Tibial nerve (tissue), 4 donors: Measurements from ENCODE around the gene VWC2.

Experiments used
- CTCF ChIP-seq, 5 experiments: fragments of 200-600 bp in 3 of 5; fragments of 450-650 bp in 2 of 5; sonication (generic) in 3 of 5; IDR thresholded peaks; one replicate each; pipeline ENCODE4 v1.5.1; 2016 to 2019; ENCODE audit warnings: antibody characterized with exemption in 5 of 5, mild to moderate bottlenecking in 3 of 5, moderate library complexity in 2 of 5
- EP300 ChIP-seq, 2 donors: sonication (generic); formaldehyde crosslinking; IDR thresholded peaks; one replicate each; pipeline ENCODE4 v1.6.1; 2017; ENCODE audit warnings: antibody characterized with exemption in 2 of 2, mild to moderate bottlenecking in 1 of 2
- POLR2A ChIP-seq, 2 donors: fragments of 450-650 bp; IDR thresholded peaks; one replicate each; pipeline ENCODE4 v1.6.1; 2017; ENCODE audit warnings: antibody characterized with exemption in 2 of 2, mild to moderate bottlenecking in 2 of 2, moderate library complexity in 2 of 2

GRCh38 chr7:49780953-49781352 lies 7.5 kb downstream of the VWC2 start:
- TF ChIP-seq CTCF (IDR thresholded peaks at IDR 0.05), result no peak
- no peak for TF ChIP-seq POLR2A (IDR thresholded peaks at IDR 0.05)
- no peak for TF ChIP-seq EP300 (IDR thresholded peaks at IDR 0.05)
